ENCODE data around the gene FOXL3. TPM values are rescaled to one million over a fixed set of nuclear protein-coding genes. Genes with fewer than 3 reads are reported as not detected.

The FOXL3 gene
- total RNA-seq, 1 experiment from 2014 or later, result not detected

DNA sequence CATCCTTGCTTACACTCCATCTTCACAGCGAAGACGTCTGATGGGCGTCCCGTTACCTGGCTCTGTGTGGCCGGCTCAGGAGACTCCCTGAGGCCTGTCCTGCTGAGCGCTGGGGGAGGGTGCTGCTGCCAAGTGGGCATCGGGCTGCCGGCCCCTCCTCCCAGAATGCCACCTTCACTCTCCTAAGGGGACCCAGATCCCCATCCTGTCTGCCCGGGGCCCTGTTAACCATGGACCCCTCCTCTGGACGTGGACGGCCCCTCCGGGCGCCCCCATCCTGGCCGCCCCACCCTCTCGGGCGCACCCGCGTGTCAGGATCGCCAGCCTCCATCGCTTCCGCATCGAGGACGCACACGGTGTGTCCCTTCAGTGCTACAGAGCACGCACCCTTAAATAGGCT is 7.3 kb upstream of the FOXL3 start:
- ChIA-PET CTCF (no interaction called here), POLR2A (no interaction called here)
- H3K4me3 Mint-ChIP-seq, result no peak overlapping the region
- H3K27ac Mint-ChIP-seq, result no peak overlapping the region
- H3K9me3 Mint-ChIP-seq, result peaks cover 7% of the 10 kb centered on the region
- no peak for ATAC-seq
- H3K4me1 Mint-ChIP-seq, result no peaks in the 10 kb centered on the region
- no peak for DNase-seq (ENCODE audit: low spot score)
- TF ChIP-seq NR3C1 (CRISPR knock-in tag; conservative IDR thresholded peaks at IDR 0.05; ENCODE audit: low read depth) (no peak), GRHL2 (CRISPR knock-in tag; IDR thresholded peaks at IDR 0.05; ENCODE audit: insufficient replicate concordance, severe bottlenecking) (no peak), FOXJ3 (CRISPR knock-in tag; IDR thresholded peaks at IDR 0.05; ENCODE audit: borderline replicate concordance) (no peak), MYBL2 (CRISPR knock-in tag; IDR thresholded peaks at IDR 0.05) (no peak), CBFB (CRISPR knock-in tag; IDR thresholded peaks at IDR 0.05; ENCODE audit: low read depth) (no peak), ESRRA (CRISPR knock-in tag; IDR thresholded peaks at IDR 0.05; ENCODE audit: borderline replicate concordance) (no peak), JAZF1 (CRISPR knock-in tag; IDR thresholded peaks at IDR 0.05) (no peak)
- TF ChIP-seq, protein P1, sequence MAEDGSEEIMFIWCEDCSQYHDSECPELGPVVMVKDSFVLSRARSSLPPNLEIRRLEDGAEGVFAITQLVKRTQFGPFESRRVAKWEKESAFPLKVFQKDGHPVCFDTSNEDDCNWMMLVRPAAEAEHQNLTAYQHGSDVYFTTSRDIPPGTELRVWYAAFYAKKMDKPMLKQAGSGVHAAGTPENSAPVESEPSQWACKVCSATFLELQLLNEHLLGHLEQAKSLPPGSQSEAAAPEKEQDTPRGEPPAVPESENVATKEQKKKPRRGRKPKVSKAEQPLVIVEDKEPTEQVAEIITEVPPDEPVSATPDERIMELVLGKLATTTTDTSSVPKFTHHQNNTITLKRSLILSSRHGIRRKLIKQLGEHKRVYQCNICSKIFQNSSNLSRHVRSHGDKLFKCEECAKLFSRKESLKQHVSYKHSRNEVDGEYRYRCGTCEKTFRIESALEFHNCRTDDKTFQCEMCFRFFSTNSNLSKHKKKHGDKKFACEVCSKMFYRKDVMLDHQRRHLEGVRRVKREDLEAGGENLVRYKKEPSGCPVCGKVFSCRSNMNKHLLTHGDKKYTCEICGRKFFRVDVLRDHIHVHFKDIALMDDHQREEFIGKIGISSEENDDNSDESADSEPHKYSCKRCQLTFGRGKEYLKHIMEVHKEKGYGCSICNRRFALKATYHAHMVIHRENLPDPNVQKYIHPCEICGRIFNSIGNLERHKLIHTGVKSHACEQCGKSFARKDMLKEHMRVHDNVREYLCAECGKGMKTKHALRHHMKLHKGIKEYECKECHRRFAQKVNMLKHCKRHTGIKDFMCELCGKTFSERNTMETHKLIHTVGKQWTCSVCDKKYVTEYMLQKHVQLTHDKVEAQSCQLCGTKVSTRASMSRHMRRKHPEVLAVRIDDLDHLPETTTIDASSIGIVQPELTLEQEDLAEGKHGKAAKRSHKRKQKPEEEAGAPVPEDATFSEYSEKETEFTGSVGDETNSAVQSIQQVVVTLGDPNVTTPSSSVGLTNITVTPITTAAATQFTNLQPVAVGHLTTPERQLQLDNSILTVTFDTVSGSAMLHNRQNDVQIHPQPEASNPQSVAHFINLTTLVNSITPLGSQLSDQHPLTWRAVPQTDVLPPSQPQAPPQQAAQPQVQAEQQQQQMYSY (CRISPR knock-in tag; IDR thresholded peaks at IDR 0.05), result no peak
- TF ChIP-seq, protein P2, sequence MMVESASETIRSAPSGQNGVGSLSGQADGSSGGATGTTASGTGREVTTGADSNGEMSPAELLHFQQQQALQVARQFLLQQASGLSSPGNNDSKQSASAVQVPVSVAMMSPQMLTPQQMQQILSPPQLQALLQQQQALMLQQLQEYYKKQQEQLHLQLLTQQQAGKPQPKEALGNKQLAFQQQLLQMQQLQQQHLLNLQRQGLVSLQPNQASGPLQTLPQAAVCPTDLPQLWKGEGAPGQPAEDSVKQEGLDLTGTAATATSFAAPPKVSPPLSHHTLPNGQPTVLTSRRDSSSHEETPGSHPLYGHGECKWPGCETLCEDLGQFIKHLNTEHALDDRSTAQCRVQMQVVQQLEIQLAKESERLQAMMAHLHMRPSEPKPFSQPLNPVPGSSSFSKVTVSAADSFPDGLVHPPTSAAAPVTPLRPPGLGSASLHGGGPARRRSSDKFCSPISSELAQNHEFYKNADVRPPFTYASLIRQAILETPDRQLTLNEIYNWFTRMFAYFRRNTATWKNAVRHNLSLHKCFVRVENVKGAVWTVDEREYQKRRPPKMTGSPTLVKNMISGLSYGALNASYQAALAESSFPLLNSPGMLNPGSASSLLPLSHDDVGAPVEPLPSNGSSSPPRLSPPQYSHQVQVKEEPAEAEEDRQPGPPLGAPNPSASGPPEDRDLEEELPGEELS (CRISPR knock-in tag; IDR thresholded peaks at IDR 0.05), result no peak
- TF ChIP-seq, protein P3, sequence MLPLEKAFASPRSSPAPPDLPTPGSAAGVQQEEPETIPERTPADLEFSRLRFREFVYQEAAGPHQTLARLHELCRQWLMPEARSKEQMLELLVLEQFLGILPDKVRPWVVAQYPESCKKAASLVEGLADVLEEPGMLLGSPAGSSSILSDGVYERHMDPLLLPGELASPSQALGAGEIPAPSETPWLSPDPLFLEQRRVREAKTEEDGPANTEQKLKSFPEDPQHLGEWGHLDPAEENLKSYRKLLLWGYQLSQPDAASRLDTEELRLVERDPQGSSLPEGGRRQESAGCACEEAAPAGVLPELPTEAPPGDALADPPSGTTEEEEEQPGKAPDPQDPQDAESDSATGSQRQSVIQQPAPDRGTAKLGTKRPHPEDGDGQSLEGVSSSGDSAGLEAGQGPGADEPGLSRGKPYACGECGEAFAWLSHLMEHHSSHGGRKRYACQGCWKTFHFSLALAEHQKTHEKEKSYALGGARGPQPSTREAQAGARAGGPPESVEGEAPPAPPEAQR (CRISPR knock-in tag; IDR thresholded peaks at IDR 0.05), result no peak
- TF ChIP-seq, protein P4, sequence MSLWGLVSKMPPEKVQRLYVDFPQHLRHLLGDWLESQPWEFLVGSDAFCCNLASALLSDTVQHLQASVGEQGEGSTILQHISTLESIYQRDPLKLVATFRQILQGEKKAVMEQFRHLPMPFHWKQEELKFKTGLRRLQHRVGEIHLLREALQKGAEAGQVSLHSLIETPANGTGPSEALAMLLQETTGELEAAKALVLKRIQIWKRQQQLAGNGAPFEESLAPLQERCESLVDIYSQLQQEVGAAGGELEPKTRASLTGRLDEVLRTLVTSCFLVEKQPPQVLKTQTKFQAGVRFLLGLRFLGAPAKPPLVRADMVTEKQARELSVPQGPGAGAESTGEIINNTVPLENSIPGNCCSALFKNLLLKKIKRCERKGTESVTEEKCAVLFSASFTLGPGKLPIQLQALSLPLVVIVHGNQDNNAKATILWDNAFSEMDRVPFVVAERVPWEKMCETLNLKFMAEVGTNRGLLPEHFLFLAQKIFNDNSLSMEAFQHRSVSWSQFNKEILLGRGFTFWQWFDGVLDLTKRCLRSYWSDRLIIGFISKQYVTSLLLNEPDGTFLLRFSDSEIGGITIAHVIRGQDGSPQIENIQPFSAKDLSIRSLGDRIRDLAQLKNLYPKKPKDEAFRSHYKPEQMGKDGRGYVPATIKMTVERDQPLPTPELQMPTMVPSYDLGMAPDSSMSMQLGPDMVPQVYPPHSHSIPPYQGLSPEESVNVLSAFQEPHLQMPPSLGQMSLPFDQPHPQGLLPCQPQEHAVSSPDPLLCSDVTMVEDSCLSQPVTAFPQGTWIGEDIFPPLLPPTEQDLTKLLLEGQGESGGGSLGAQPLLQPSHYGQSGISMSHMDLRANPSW (CRISPR knock-in tag; conservative IDR thresholded peaks at IDR 0.05; ENCODE audit: low read depth), result no peak
- TF ChIP-seq, protein P5, sequence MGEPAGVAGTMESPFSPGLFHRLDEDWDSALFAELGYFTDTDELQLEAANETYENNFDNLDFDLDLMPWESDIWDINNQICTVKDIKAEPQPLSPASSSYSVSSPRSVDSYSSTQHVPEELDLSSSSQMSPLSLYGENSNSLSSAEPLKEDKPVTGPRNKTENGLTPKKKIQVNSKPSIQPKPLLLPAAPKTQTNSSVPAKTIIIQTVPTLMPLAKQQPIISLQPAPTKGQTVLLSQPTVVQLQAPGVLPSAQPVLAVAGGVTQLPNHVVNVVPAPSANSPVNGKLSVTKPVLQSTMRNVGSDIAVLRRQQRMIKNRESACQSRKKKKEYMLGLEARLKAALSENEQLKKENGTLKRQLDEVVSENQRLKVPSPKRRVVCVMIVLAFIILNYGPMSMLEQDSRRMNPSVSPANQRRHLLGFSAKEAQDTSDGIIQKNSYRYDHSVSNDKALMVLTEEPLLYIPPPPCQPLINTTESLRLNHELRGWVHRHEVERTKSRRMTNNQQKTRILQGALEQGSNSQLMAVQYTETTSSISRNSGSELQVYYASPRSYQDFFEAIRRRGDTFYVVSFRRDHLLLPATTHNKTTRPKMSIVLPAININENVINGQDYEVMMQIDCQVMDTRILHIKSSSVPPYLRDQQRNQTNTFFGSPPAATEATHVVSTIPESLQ (CRISPR knock-in tag; IDR thresholded peaks at IDR 0.05), result no peak
- TF ChIP-seq, protein P6, sequence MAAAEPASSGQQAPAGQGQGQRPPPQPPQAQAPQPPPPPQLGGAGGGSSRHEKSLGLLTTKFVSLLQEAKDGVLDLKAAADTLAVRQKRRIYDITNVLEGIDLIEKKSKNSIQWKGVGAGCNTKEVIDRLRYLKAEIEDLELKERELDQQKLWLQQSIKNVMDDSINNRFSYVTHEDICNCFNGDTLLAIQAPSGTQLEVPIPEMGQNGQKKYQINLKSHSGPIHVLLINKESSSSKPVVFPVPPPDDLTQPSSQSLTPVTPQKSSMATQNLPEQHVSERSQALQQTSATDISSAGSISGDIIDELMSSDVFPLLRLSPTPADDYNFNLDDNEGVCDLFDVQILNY (CRISPR knock-in tag; IDR thresholded peaks at IDR 0.05), result no peak
- H3K36me3 Mint-ChIP-seq, result 0 out of 2 replicates have a peak, but pooled peaks cover 5% of the 10 kb centered on the region
- H3K27me3 Mint-ChIP-seq (ENCODE audit: low read depth), result peaks cover 13% of the 10 kb centered on the region
